OCI-LY3 (cell line): ENCODE measurements around the gene RNF157.

Experiments
- H2AFZ ChIP-seq: fragments of 200-600, 300-600 bp; shearing (Covaris generic); 2 replicates; pipeline ENCODE4 v1.6.0; 2014; ENCODE audit warnings: antibody characterized with exemption, low read depth, low read length
- H3K27ac ChIP-seq: fragments of 200-600, 300-600 bp; sonication (generic); 2 replicates; pipeline ENCODE4 v1.5.1; 2014; ENCODE audit warnings: mild to moderate bottlenecking, low read length, moderate library complexity, mixed read lengths
- H3K27me3 ChIP-seq: fragments of 200-600, 300-600 bp; sonication (generic); 2 replicates; pipeline ENCODE4 v1.6.1; 2014; ENCODE audit warnings: low read depth, low read length, mixed read lengths
- H3K36me3 ChIP-seq: fragments of 200-600, 300-600 bp; sonication (generic); replicated peaks from 2 replicates; pipeline ENCODE3; 2014; ENCODE audit warnings: low read depth, low read length, mixed read lengths
- H3K4me1 ChIP-seq: fragments of 300-600, 200-600 bp; sonication (generic); 2 replicates; pipeline ENCODE4 v1.6.1; 2014; ENCODE audit warnings: low read length, mixed read lengths
- H3K4me2 ChIP-seq: fragments of 200-600, 300-600 bp; sonication (generic); 2 replicates; pipeline ENCODE4 v1.6.1; 2014; ENCODE audit warnings: low read length, mixed read lengths
- H3K4me3 ChIP-seq: fragments of 300-600, 200-600 bp; sonication (generic); 2 replicates; pipeline ENCODE4 v1.5.1; 2014; ENCODE audit warnings: antibody characterized with exemption, mild to moderate bottlenecking, low read length, moderate library complexity
- H3K79me2 ChIP-seq: fragments of 300-600, 200-600 bp; shearing (Covaris generic); 2 replicates; pipeline ENCODE4 v1.6.1; 2014; ENCODE audit warnings: mild to moderate bottlenecking, low read length, mixed read lengths
- H3K9ac ChIP-seq: fragments of 300-600, 200-600 bp; shearing (Covaris generic); 2 replicates; pipeline ENCODE4 v1.6.0; 2014; ENCODE audit warnings: mild to moderate bottlenecking, low read length, moderate library complexity
- H3K9me3 ChIP-seq: fragments of 200-600, 300-600 bp; shearing (Covaris generic); 2 replicates; pipeline ENCODE4 v1.6.1; 2014; ENCODE audit warnings: low read length, mixed read lengths; ENCODE audit not compliant: insufficient read depth
- H4K20me1 ChIP-seq: fragments of 200-600, 300-600 bp; sonication (generic); 2 replicates; pipeline ENCODE4 v1.6.1; 2016; ENCODE audit warnings: low read length, mixed read lengths; ENCODE audit not compliant: insufficient read depth
- CTCF ChIP-seq: fragments of 200-600, 300-600 bp; sonication (generic); IDR thresholded peaks from 2 replicates; pipeline ENCODE4 v1.5.1; 2014; ENCODE audit warnings: antibody characterized with exemption, low read length, low read depth
- EZH2phosphoT487 ChIP-seq: fragments of 200-600 bp; shearing (Covaris generic); IDR thresholded peaks from 2 replicates; pipeline ENCODE4 v1.6.1; 2018; ENCODE audit warnings: antibody characterized with exemption, mixed run types, low read depth

Gene RNF157

GRCh38 chr17:76163919-76164318 lies 76.4 kb downstream of the RNF157 start:
- Histone ChIP-seq H3K4me3 (no peak overlapping the region), H3K79me2 (no peaks in the 10 kb centered on the region), H3K36me3 (no peaks in the 10 kb centered on the region), H3K4me2 (no peak overlapping the region), H4K20me1 (no peaks in the 10 kb centered on the region), H3K27me3 (no peaks in the 10 kb centered on the region), H3K9ac (no peak overlapping the region), H3K9me3 (no peaks in the 10 kb centered on the region), H3K4me1 (peaks cover 7% of the 10 kb centered on the region), H2AFZ (no peak overlapping the region), H3K27ac (no peak overlapping the region)
- TF ChIP-seq EZH2phosphoT487: no peak
- TF ChIP-seq CTCF: no peak

GRCh38 chr17:76161619-76162266 lies 78.5 kb downstream of the RNF157 start:
- H3K36me3 ChIP-seq: no peaks in the 10 kb centered on the region
- H3K4me2 ChIP-seq: no peak overlapping the region
- no peak overlapping the region for H3K4me3 ChIP-seq
- H3K27ac ChIP-seq: no peak overlapping the region
- TF ChIP-seq CTCF (no peak), EZH2phosphoT487 (no peak)
- no peaks in the 10 kb centered on the region for H4K20me1 ChIP-seq
- no peak overlapping the region for H2AFZ ChIP-seq
- no peaks in the 10 kb centered on the region for H3K27me3 ChIP-seq
- peaks cover 7% of the 10 kb centered on the region for H3K4me1 ChIP-seq
- no peaks in the 10 kb centered on the region for H3K9me3 ChIP-seq
- no peaks in the 10 kb centered on the region for H3K79me2 ChIP-seq
- H3K9ac ChIP-seq: no peak overlapping the region

- no peak overlapping the region for H3K4me2 ChIP-seq
- no peak for TF ChIP-seq EZH2phosphoT487
- no peak for TF ChIP-seq CTCF
- no peaks in the 10 kb centered on the region for H4K20me1 ChIP-seq
- peaks cover 7% of the 10 kb centered on the region for H3K4me1 ChIP-seq
- 0 out of 2 replicates have a peak, but pooled peaks cover 2% of the 10 kb centered on the region for H3K27me3 ChIP-seq
- no peaks in the 10 kb centered on the region for H3K36me3 ChIP-seq
- H3K9me3 ChIP-seq: no peaks in the 10 kb centered on the region
- no peak overlapping the region for H3K27ac ChIP-seq
- no peak overlapping the region for H3K9ac ChIP-seq
- H3K79me2 ChIP-seq: no peaks in the 10 kb centered on the region
- no peak overlapping the region for H3K4me3 ChIP-seq
- H2AFZ ChIP-seq: no peak overlapping the region
Measured at GRCh38 chr17:76160896-76161528, 79.3 kb downstream of the RNF157 start.

GRCh38 chr17:76159157-76159556 lies 81.1 kb downstream of the RNF157 start:
- Histone ChIP-seq H3K4me2 (no peak overlapping the region), H2AFZ (no peak overlapping the region), H3K79me2 (no peaks in the 10 kb centered on the region), H3K4me3 (no peak overlapping the region), H3K27ac (no peak overlapping the region), H4K20me1 (no peaks in the 10 kb centered on the region), H3K9ac (no peak overlapping the region), H3K9me3 (no peaks in the 10 kb centered on the region), H3K4me1 (peaks cover 7% of the 10 kb centered on the region), H3K36me3 (no peaks in the 10 kb centered on the region), H3K27me3 (peaks cover 7% of the 10 kb centered on the region; the same call in 1 of the 2 replicates)
- TF ChIP-seq EZH2phosphoT487: no peak
- no peak for TF ChIP-seq CTCF
